OCI-LY3 (cell line): ENCODE measurements around the gene BRD2.

Source experiments
- H2AFZ ChIP-seq: fragments of 200-600, 300-600 bp; shearing (Covaris generic); 2 replicates; pipeline ENCODE4 v1.6.0; 2014; ENCODE audit warnings: antibody characterized with exemption, low read depth, low read length
- H3K27ac ChIP-seq: fragments of 200-600, 300-600 bp; sonication (generic); 2 replicates; pipeline ENCODE4 v1.5.1; 2014; ENCODE audit warnings: mild to moderate bottlenecking, low read length, moderate library complexity, mixed read lengths
- H3K27me3 ChIP-seq: fragments of 200-600, 300-600 bp; sonication (generic); 2 replicates; pipeline ENCODE4 v1.6.1; 2014; ENCODE audit warnings: low read depth, low read length, mixed read lengths
- H3K36me3 ChIP-seq: fragments of 200-600, 300-600 bp; sonication (generic); replicated peaks from 2 replicates; pipeline ENCODE3; 2014; ENCODE audit warnings: low read depth, low read length, mixed read lengths
- H3K4me1 ChIP-seq: fragments of 300-600, 200-600 bp; sonication (generic); 2 replicates; pipeline ENCODE4 v1.6.1; 2014; ENCODE audit warnings: low read length, mixed read lengths
- H3K4me2 ChIP-seq: fragments of 200-600, 300-600 bp; sonication (generic); 2 replicates; pipeline ENCODE4 v1.6.1; 2014; ENCODE audit warnings: low read length, mixed read lengths
- H3K4me3 ChIP-seq: fragments of 300-600, 200-600 bp; sonication (generic); 2 replicates; pipeline ENCODE4 v1.5.1; 2014; ENCODE audit warnings: antibody characterized with exemption, mild to moderate bottlenecking, low read length, moderate library complexity
- H3K79me2 ChIP-seq: fragments of 300-600, 200-600 bp; shearing (Covaris generic); 2 replicates; pipeline ENCODE4 v1.6.1; 2014; ENCODE audit warnings: mild to moderate bottlenecking, low read length, mixed read lengths
- H3K9ac ChIP-seq: fragments of 300-600, 200-600 bp; shearing (Covaris generic); 2 replicates; pipeline ENCODE4 v1.6.0; 2014; ENCODE audit warnings: mild to moderate bottlenecking, low read length, moderate library complexity
- H3K9me3 ChIP-seq: fragments of 200-600, 300-600 bp; shearing (Covaris generic); 2 replicates; pipeline ENCODE4 v1.6.1; 2014; ENCODE audit warnings: low read length, mixed read lengths; ENCODE audit not compliant: insufficient read depth
- H4K20me1 ChIP-seq: fragments of 200-600, 300-600 bp; sonication (generic); 2 replicates; pipeline ENCODE4 v1.6.1; 2016; ENCODE audit warnings: low read length, mixed read lengths; ENCODE audit not compliant: insufficient read depth
- CTCF ChIP-seq: fragments of 200-600, 300-600 bp; sonication (generic); IDR thresholded peaks from 2 replicates; pipeline ENCODE4 v1.5.1; 2014; ENCODE audit warnings: antibody characterized with exemption, low read length, low read depth
- EZH2phosphoT487 ChIP-seq: fragments of 200-600 bp; shearing (Covaris generic); IDR thresholded peaks from 2 replicates; pipeline ENCODE4 v1.6.1; 2018; ENCODE audit warnings: antibody characterized with exemption, mixed run types, low read depth

Gene BRD2

DNA sequence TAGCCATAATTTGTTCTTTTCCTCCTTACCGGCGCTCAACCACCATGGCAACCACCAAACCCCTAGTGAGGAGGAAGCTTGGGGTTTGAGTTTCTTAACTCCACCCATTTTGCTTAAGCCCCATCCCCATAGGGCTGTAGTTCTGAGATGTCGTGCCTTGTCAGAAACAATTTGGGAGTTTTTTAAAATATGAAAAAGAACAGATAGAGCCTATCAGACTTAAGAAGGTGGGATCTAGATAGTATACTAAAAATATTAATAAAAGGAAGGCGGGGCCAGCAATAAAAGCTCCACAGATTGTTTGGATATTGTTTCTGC, 5.6 kb downstream of the BRD2 start:
- Histone ChIP-seq H3K36me3 (peaks cover 77% of the 10 kb centered on the region), H3K27me3 (no peaks in the 10 kb centered on the region), H3K79me2 (peaks cover 90% of the 10 kb centered on the region), H2AFZ (no peak overlapping the region), H3K9ac (peak overlapping the region; percentile 87), H3K27ac (no peak overlapping the region), H3K4me3 (peak overlapping the region; percentile 91), H3K4me1 (peaks cover 3% of the 10 kb centered on the region; the same call in 1 of the 2 replicates), H4K20me1 (peaks cover 66% of the 10 kb centered on the region), H3K9me3 (no peaks in the 10 kb centered on the region; the same call in 1 of the 2 replicates), H3K4me2 (peak overlapping the region; percentile 64)
- TF ChIP-seq EZH2phosphoT487: no peak
- no peak for TF ChIP-seq CTCF

DNA sequence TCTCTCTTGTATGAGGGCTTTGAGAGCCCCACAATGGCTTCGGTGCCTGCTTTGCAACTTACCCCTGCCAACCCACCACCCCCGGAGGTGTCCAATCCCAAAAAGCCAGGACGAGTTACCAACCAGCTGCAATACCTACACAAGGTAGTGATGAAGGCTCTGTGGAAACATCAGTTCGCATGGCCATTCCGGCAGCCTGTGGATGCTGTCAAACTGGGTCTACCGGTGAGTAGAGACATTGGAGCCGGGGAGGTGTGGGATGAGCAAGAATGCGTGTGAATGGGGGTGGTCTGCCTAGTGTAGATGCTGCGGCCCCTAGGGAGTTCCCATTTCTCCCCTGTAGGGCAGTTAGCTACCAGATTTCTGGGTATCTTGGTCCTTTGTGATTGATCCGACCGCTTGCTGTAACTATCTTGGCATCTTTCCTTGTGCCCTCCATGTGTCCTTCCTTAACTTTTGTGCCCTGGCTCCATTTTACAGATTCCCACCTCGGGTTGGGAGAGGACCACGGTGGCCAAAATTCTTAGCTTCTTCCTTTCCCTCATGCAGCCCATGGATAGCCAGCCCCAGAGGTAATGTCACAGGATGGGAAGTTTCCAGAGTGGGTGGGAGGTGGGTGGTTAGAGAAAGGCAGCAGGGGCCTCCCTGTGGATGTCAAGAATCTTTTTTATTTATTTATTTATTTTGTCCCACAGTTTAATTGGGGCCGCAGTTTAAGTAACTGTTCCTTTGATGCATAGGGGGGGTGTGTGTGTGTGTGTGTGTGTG, 6.3 kb downstream of the BRD2 start:
- TF ChIP-seq EZH2phosphoT487: no peak
- TF ChIP-seq CTCF: no peak

GRCh38 chr6:32975886-32976285, 7.5 kb downstream of the BRD2 start:
- H3K36me3 ChIP-seq: peaks cover 89% of the 10 kb centered on the region
- no peak overlapping the region for H3K9ac ChIP-seq
- peaks cover 84% of the 10 kb centered on the region for H4K20me1 ChIP-seq
- no peak overlapping the region for H2AFZ ChIP-seq
- no peaks in the 10 kb centered on the region; the same call in 1 of the 2 replicates for H3K9me3 ChIP-seq
- no peak overlapping the region for H3K27ac ChIP-seq
- H3K27me3 ChIP-seq: no peaks in the 10 kb centered on the region
- H3K4me2 ChIP-seq: no peak overlapping the region
- H3K4me3 ChIP-seq: no peak overlapping the region
- peaks cover 85% of the 10 kb centered on the region for H3K79me2 ChIP-seq
- TF ChIP-seq CTCF (no peak), EZH2phosphoT487 (no peak)
- peaks cover 3% of the 10 kb centered on the region; the same call in 1 of the 2 replicates for H3K4me1 ChIP-seq

More for the DNA sequence above, 6.3 kb downstream of the BRD2 start:
- Histone ChIP-seq H3K4me3 (peak overlapping the region; percentile 91), H3K27ac (no peak overlapping the region), H3K36me3 (peaks cover 80% of the 10 kb centered on the region), H4K20me1 (peaks cover 72% of the 10 kb centered on the region), H3K4me2 (peak overlapping the region; percentile 64), H3K9me3 (no peaks in the 10 kb centered on the region; the same call in 1 of the 2 replicates), H3K4me1 (peaks cover 3% of the 10 kb centered on the region; the same call in 1 of the 2 replicates), H3K79me2 (peaks cover 85% of the 10 kb centered on the region), H2AFZ (no peak overlapping the region), H3K27me3 (no peaks in the 10 kb centered on the region), H3K9ac (peak overlapping the region; percentile 87)

GRCh38 chr6:32976334-32977069, 8.1 kb downstream of the BRD2 start:
- TF ChIP-seq EZH2phosphoT487: no peak
- no peak for TF ChIP-seq CTCF
- Histone ChIP-seq H4K20me1 (peaks cover 90% of the 10 kb centered on the region), H3K36me3 (peaks cover 92% of the 10 kb centered on the region), H3K4me3 (no peak overlapping the region), H3K27ac (no peak overlapping the region), H3K27me3 (no peaks in the 10 kb centered on the region), H2AFZ (no peak overlapping the region), H3K9ac (no peak overlapping the region), H3K79me2 (peaks cover 80% of the 10 kb centered on the region), H3K4me2 (no peak overlapping the region), H3K9me3 (no peaks in the 10 kb centered on the region), H3K4me1 (peaks cover 3% of the 10 kb centered on the region; the same call in 1 of the 2 replicates)
